OCI-M1 (cell line): ENCODE data around the gene ARID3C.

Experiments used
- DNase-seq: peaks from one replicate; lab custom pipeline; 2025; lab: John Stamatoyannopoulos, UW

The ARID3C gene, protein sequence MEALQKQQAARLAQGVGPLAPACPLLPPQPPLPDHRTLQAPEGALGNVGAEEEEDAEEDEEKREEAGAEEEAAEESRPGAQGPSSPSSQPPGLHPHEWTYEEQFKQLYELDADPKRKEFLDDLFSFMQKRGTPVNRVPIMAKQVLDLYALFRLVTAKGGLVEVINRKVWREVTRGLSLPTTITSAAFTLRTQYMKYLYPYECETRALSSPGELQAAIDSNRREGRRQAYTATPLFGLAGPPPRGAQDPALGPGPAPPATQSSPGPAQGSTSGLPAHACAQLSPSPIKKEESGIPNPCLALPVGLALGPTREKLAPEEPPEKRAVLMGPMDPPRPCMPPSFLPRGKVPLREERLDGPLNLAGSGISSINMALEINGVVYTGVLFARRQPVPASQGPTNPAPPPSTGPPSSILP

DNA sequence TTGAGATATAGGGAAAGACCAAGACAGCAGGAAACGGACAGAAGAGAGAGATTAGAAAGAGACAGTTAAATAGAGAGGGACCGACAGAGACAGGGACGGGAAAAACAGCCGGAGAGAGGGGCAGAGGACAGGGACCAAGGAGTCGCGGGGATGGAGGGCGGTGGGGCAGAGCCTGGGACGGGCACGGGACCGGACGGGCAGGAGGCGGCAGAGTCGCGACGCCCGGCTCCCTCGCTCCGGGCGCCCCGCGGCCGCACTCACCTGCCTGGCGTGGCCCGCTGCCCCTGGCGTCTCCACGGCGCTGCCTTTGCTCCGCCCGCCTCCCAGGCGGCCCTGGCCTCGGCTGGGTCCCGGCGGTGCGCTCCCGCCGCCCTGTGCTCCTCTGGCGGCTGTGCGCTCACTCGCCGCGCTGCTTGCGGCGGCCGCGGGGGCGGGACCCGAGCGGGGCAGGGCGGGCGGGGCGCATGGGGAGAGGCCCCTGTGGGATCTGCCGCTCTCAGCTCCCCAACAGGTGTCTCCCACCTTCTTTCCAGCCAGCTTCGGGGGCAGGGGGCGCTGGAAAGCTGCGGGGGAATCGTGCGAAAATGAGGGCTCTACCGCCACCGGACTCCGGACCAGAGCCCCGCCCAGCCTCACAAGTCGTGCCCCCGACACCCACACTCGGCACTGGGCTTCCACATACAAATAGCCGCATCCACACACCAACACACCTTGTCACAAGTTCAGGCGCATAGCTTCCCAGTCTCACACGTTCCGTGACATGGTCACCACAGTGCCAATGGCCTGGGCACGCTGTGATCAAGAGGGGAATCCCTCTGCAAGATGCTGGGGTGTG, at the start of gene ARID3C:
TSS of gene ARID3C (minus strand) at position 411 of the 835 bp plus-strand sequence. CDS start 1,052 bp downstream, outside the sequence.
- DNase-seq = no peak

DNA sequence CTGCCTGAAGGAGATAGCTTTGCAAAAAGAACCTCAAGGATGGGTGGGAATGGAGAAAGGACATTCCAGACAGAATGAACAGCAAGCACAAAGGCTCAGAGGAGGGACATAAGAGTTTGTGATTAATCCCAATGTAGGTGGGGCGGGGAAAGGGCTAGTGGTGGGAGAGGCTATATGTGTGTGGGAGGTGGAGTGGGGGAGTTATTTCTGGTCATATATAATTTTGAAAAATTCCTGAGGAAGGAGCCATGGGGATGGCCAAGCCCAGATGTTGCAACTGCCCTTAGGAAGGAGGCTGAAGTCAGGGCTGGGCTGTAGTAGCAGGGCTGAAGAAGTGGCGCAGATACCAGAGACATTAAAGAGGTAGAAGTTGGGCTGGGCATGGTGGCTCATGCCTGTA, 47.0 kb upstream of the ARID3C start:
- no peak for DNase-seq

DNA sequence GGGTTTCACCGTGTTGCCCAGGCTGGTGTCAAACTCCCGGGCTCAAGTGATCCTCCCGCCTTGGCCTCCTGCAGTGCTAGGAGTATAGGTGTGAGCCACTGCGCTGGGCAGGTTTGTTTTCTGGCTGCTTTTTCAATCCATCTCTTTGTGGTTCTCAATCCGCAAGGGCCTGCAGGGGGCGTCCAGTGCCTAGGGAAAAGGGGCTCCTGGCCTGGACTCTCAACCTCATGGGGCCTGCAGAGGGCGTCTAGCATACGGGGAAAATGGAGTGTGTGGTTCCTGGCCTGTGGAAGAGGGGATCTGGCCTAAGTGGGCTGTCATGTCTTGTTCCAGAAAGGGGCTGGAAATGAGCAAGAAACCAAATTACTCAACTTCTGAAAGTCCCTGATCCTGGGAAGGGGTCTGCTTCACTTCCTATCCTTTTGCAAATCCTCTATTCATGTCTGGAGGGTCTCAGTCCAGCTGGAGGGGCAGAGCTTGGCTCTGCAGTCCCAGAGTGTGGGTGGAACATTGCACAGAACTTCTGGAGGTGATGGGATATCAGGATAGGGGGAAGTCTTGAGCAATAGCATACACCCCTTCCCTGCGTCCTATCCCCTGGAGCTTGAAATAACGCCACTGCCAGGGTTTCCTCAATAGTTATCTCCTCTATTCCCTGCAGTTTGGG, 46.3 kb upstream of the ARID3C start:
- peak; percentile 90 for DNase-seq

DNA sequence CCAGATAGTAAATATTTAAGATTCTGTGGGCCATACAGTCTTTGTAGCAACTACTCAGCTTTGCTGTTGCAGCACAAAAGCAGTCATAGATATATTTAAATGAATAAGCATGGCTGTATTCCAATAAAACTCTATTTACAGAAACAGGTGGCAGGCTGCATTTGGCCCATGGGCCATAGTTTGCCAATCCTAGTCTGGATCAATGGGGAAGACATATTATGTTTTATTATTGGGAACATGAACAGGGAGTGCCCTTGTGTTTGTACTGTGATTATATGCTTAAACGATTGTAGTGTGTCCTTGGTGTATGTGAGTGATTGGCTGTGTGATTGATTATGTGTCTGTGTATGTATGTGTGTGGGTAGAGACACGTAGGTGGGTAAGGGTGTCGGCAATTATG, 45.6 kb upstream of the ARID3C start:
- no peak for DNase-seq

DNA sequence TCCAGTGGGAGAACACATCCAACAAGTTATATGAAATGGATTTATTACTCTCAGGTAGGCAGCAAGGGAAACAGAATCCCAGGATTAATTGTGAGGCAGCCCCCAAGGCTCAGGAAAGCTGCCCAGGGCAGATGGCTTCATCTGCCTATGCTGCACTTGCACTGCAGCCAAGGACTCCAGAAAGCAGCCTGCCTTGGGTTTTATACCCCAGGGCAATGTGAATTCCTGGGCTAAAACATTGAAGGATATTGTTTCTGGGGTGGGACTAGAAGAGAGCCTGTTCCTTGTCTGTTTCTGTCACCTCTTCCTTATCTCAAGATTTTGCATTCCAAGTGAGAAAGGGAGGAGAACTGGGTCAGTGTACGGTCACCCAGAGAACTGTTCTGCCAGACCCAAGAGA, 42.4 kb upstream of the ARID3C start:
- no peak for DNase-seq

DNA sequence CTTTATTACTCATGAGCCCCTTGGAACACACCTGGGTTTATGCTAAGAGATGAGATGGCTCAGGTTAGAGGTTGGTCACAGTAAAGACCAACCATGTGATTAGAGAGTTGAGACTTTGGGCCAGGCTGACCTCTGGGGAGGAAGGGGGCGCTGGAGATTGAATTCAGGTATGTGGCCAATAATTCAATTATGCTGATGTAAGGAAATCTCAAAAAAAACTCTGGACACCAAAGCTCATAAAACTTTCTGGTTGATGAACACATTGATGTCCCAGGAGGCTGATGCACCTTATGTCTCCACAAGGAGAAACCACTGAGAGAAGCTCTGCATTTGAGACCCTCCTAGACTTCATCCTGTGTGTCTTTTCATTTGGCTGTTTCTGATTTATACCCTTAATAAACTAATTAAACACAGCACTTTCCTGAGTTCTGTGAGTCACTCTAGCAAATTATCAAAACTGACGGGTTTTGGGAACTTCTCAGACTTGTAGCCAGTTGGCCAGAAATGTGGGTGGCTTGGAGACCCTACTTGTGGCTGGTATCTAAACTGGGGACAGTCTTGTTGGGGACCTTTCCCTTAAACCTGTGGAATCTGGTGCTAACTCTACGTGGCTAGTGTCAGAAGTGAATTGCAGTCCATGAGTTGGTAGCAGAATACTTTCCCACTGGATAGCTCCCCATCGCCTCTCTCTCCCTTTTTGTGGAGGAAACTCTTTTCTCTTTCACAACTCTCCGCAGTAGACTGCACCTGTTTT, 41.1 kb upstream of the ARID3C start:
- DNase-seq = no peak

DNA sequence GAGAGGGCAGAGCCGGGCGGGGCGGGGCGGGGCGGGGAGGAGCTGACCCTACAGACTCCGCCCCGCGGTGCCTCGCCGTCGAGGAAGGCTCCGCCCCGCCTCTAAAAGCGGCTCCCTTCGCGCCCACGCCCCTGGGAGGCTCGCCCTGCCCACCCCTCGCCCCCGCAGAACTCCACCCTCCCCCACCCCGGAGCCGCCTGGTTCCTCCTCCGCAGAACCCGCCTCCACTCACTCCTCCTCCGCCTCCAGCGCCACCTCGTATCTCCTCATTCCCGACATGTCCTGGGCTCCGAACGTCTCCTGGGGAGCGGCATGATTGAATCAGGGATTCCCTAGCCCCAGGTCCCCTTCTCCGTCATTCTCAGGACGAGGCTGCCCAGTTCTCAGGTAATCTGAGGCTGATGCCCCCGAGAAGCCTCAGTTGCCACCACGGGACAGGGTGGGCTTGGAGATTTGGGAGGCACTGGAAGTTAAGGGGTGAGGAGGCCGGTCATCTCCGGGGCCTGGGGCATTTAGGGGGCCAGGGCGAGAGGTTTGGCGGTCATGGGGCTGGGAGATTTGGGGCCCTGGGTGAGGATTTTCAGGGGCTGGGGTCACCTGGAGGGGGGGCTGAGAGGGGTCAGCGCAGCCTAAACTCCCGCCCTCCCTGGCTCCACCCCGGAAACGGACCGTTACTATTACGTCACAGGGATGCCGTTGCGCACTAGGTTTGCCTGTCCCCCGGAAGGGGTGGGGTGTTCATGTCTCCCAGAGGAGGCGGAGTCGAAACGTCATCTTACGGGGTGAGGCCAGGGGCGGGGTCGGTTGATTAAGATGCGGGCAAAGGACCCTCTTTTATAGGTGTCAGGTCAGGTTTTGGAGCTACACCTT, 36.8 kb upstream of the ARID3C start:
- peak; percentile 95 for DNase-seq

DNA sequence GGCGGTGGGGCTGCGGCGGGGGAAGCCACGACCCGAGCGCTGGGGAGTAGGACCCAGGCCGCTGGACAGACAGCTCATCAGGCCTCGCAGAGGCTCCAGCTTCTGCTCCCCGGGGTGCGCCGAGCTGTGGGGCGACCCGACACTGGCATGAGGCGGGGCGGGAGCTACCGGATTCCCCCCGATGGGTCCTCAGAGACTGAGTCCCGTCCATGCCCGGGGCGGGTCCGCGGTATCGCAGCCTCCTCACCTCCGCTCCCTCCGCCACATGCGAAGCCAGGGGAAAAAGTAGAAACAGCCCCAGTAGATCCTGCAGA, 36.2 kb upstream of the ARID3C start:
- no peak for DNase-seq

DNA sequence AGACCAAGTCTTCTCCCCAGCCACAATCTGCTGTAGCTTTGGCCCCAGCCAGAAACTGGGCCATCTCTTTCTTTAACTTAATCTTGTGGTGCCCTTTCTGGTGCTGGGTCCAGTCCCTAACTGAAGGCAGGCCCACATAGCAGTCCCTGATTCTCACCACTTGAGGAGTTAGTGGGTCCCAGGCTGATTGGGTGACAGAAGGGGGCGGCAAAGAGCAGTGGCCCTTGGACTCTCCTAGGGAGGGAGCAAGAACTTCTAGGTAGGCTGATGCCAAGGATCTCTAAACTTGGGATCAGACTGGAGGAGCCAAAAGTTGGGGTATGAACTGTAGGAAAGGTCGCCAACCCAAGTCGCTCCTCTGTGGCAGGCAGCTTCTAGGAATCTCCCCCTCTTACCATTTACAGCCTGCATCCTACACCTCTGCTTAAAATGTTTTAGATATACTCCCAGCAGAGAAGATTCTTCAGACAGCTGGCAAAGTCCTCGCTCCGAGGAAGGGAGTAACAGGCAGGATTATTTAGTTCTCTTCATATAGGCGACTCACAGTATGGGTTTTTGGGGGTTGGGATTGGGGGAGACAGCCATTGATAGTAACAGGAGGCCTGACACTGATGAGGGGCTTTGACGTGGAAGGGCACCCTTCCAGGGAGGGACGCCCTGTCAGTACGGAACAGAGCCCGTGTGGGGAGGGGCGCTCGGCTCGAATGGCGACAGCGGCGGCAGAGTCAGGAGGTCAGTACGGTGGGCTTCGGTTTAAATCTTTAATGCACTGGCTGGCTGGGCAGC, 35.6 kb upstream of the ARID3C start:
- peak; percentile 90 for DNase-seq

DNA sequence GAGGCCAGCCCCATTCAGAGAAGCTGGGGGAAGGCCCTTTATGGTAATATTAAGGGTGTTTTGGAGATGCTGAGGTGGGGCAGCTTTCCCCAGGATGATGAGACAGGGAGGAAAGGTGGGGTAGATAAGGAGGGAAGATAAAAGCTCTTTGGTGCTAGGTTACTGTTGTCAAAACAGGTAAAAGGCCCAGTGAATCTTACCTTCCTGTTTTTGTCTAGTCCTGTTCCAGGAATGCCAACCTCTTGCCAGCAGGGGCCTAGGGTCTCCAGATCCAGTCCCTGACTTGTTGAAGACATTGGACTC, 34.4 kb upstream of the ARID3C start:
- no peak for DNase-seq

DNA sequence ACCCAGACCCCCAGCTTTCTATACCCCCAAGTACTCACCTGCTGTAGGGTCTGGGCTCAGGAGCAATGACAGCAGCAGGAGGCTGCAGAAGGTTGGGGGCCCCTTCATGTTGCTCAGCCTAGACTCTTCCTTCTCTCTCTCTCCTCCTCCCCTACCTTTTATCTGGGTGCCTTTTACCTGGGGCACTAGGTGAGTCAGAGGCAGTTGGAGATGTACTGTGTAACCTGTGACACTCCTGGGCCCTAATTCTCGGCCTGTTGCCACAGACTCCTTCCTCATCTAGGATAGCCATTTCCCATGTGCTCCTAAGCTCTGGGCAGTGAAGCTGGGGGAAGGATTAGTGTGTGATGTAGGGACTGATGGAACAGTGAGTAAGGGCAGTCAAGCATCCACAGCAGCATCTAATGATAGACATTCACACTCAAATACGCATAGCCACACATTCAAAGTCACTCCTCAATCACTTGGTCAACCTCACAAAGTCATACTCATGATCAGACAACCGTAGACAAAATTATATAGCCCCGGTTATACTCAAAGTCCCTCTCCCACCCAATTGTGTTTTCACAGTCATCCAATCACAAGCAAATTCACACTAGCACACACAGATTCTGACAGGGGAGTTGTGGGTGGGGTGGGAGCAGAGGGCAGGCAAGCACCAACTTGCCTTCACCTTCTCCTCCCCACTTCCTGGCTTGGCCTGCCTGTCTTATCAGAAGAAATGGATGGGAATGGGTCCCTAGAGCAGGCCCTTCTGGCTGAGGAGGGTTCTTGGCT, 33.8 kb upstream of the ARID3C start, which contains the start of gene CCL27:
TSS of gene CCL27 (minus strand) at position 132 of the 777 bp plus-strand sequence. CDS start at position 108, 24 bp downstream.
- DNase-seq = no peak

DNA sequence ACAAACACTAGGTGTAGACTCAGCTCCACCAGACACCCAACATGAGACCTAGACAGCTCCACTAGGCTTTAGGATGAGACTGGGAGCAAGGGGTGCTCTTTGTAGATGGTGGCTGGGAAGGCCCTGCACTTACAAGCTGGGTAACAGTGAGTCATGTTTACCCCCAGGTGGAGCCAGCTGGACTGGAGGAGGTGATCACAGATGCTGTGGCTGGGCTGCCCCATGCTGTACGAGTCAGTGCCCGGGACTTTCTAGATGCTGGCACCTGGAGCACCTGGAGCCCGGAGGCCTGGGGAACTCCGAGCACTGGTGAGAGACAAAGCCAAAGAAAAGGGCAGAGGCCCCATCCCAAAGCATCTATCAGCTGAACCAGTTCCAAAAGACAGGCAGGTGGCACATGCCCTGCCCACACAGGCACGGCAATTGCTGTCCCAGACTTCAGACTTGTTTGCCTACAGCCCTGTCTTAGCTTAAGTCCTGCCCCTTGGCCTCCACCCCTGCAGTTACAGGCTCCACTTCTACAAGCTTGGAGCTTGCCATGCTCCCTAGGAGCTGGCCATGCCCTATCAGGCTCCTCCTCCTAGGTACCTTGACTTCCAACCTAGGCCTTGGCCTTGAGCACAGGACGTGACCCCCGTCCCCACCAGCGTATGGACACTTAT, 30.9 kb upstream of the ARID3C start:
- no peak for DNase-seq

DNA sequence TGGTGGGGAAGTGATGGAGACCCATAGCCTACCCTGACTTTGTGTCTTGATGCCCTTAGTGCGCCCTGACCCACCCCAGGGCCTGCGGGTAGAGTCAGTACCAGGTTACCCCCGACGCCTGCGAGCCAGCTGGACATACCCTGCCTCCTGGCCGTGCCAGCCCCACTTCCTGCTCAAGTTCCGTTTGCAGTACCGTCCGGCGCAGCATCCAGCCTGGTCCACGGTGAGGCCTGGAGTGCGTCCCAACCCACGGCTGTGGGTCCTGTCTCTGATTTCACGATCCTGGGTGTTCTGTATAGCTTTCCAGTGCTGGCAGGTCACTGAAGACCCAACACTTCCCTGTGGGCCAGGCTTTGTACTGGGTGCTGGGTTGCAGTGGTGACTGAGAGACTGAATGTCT, 29.6 kb upstream of the ARID3C start:
- DNase-seq = no peak

DNA sequence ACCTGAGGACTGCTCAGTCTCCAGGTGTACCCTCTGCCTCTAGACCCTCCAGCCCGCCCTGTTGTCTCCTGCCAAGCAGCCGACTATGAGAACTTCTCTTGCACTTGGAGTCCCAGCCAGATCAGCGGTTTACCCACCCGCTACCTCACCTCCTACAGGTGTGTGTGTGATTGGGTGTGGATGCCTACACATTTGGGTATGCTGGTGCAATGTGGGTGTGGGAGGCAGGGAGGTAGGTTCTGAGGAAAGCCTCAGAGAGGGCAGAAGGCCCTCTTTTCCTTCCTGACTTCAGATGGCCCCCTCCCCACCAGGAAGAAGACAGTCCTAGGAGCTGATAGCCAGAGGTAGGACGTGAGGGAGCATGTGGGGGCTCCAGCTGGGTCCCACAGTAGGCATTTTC, 28.1 kb upstream of the ARID3C start:
- DNase-seq = no peak

DNA sequence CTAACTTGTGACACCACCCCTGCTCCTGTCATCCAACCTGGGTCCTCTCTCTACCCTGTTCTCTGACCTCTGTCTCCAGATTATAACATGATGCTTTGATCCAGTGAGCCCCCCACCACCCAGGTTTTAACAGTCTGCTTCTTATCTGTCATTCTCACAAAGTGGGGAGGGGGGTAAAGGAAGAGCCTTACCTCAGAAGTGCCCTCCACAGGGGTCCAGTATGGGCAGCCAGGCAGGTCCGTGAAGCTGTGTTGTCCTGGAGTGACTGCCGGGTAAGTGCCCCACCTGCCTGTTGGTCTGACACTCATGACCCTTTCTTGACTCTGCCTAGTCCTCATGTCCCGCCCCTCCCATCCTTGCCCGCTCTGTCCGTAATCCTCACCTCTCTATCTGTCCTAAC, 26.5 kb upstream of the ARID3C start:
- no peak for DNase-seq

DNA sequence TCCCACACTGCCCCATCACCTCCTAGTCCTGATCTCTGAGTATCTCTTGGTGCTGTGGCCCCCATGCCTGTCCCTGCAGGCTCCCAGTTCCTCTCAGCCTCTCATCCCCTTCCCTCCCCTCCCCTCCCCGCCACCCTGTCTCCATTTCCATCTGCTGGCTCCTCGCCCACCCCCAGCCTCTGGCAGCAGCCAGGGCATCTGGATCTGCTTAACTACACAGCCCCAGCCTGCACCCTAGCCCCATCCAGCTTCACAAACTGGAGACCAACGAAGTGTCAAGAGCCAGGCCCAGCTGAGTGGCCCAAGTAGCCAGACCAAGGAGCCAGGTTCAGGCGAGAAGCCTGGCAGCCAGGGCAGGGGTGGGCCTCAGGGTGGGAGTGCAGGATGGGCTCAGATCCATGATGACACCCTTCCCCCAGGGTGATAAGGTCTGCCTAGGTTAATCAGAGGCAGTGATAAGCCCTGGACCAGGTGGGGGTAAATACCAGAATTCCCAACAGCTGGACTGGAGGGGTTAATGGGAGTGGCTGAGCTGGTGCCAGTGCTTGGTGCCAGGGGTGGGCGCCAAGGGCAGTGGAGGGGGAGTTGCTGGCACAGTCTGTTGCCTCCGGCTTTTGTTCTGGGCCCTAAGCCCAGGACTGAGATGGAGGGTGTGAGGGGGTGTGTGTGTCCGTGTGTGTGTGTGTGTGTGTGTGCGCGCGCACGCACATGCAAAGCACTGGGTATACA, 25.6 kb upstream of the ARID3C start:
- no peak for DNase-seq

DNA sequence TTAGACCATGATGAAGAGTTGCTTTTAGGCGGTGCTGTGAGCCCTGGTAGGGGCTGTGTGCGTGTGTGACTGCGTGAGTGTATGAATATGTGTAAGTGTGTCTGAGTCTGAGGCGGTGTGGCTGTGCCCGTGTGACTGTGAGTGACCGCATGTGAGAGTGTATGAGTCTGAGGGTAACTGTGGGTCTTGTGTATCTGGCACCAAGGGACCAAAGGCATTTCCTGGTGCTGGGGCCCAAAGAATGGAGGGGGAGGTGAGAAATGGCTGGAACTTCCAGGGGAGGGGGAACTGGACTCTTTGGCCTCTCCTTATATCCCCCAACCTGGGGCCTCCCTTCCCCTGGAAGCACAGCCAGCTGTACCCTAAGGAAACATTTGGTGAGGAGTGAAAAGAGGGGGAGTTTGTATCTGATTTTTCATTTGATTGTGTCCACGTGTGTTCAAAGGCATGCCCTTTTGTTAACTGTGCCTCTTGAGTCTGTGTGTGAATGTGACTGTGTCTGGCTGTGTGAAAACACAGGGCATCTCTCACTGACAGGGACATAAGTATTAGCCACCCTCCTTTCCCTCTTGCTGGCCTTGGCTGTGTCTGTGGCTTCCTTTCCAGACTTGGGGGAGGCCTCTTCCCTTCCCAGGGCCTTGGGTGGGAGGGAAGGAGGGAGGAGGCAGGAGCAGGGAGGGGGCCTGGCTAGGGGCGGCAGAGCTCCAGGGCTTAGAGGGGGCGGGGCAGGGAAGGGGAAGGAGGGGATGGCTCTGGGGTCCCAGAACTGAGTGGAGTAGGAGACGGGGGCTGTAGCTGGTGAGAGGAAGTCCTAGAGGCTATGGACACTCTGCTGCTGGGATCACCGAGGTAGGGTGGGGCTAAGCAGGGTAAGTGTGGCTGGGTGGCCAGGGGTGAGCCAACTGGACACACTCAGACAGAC, 24.5 kb upstream of the ARID3C start:
- DNase-seq = no peak
